ENCODE data around the gene DNAJB12.

The DNAJB12 gene

GRCh38 chr10:72334825-72335393 lies 19.8 kb downstream of the DNAJB12 start:
- Histone ChIP-seq H4K8ac (ENCODE audit: low read depth, low read length) (peak overlapping the region; percentile 19), H3K9ac (ENCODE audit: low read depth, low read length, poor library complexity) (peak overlapping the region; percentile 38), H3K27me3 (ENCODE audit: control insufficient read depth in 3 of 3, insufficient read depth in 3 of 3, low read depth in 1 of 3, low read length in 3 of 3) (no peaks in the 10 kb centered on the region), H3K14ac (ENCODE audit: low read length) (no peak overlapping the region), H3K27ac (replicated peaks; ENCODE audit: low read length) (peak overlapping the region; percentile 59), H4K91ac (ENCODE audit: low read depth, low read length, poor library complexity) (peak overlapping the region; percentile 65), H3K79me1 (ENCODE audit: low read depth, low read length) (no peaks in the 10 kb centered on the region), H3K36me3 (replicated peaks in 1 of 2; ENCODE audit: control insufficient read depth in 2 of 2, insufficient read depth in 2 of 2, low read length in 2 of 2) (peaks cover 21 to 57% of the 10 kb centered on the region in 2 donors), H2BK5ac (ENCODE audit: low read length) (peak overlapping the region; percentile 93), H2AK5ac (ENCODE audit: low read depth, low read length) (peak overlapping the region; percentile 95), H3K4ac (ENCODE audit: low read length) (no peak overlapping the region), H3K4me3 (ENCODE audit: low read length in 2 of 2) (peak overlapping the region in 1 of 2 donors; percentile 23), H2AFZ (ENCODE audit: low read length) (peak overlapping the region; percentile 68), H2BK12ac (ENCODE audit: low read length) (peak overlapping the region; percentile 96), H3K9me3 (replicated peaks in 1 of 2; ENCODE audit: control insufficient read depth in 2 of 2, insufficient read depth in 1 of 2, low read depth in 1 of 2, low read length in 2 of 2) (no peaks in the 10 kb centered on the region), H2BK120ac (ENCODE audit: low read depth, low read length) (peak overlapping the region; percentile 88), H3K18ac (ENCODE audit: low read length) (peak overlapping the region; percentile 97), H3K4me2 (ENCODE audit: insufficient read depth, low read length, poor library complexity, severe bottlenecking) (no peak overlapping the region), H3K4me1 (ENCODE audit: control insufficient read depth in 2 of 2, insufficient read depth in 1 of 2, low read depth in 1 of 2, low read length in 2 of 2) (peaks cover 40 to 49% of the 10 kb centered on the region in 2 donors), H2BK15ac (ENCODE audit: low read length) (peak overlapping the region; percentile 90), H3K23ac (ENCODE audit: low read depth, low read length, poor library complexity) (peak overlapping the region; percentile 48)
- DNase-seq (ENCODE audit: low spot score), result no peak
- no CpG with 5 or more reads among the region's 16 CpGs for WGBS, 2 donors (ENCODE audit: extremely low coverage in 2 of 2, insufficient read length in 2 of 2, insufficient replicate concordance in 1 of 2)

GRCh38 chr10:72334196-72334824 lies 20.4 kb downstream of the DNAJB12 start:
- Histone ChIP-seq H2BK5ac (ENCODE audit: low read length) (peak overlapping the region; percentile 93), H3K36me3 (replicated peaks in 1 of 2; ENCODE audit: control insufficient read depth in 2 of 2, insufficient read depth in 2 of 2, low read length in 2 of 2) (peaks cover 21 to 52% of the 10 kb centered on the region in 2 donors), H2BK15ac (ENCODE audit: low read length) (peak overlapping the region; percentile 69), H3K27me3 (ENCODE audit: control insufficient read depth in 3 of 3, insufficient read depth in 3 of 3, low read depth in 1 of 3, low read length in 3 of 3) (no peaks in the 10 kb centered on the region), H3K23ac (ENCODE audit: low read depth, low read length, poor library complexity) (peak overlapping the region; percentile 48), H3K9ac (ENCODE audit: low read depth, low read length, poor library complexity) (peak overlapping the region; percentile 38), H2AFZ (ENCODE audit: low read length) (peak overlapping the region; percentile 68), H2BK12ac (ENCODE audit: low read length) (peak overlapping the region; percentile 96), H3K14ac (ENCODE audit: low read length) (no peak overlapping the region), H3K4me1 (ENCODE audit: control insufficient read depth in 2 of 2, insufficient read depth in 1 of 2, low read depth in 1 of 2, low read length in 2 of 2) (peaks cover 44 to 51% of the 10 kb centered on the region in 2 donors), H3K4me2 (ENCODE audit: insufficient read depth, low read length, poor library complexity, severe bottlenecking) (peak overlapping the region; percentile 37), H2BK120ac (ENCODE audit: low read depth, low read length) (peak overlapping the region; percentile 88), H3K18ac (ENCODE audit: low read length) (peak overlapping the region; percentile 97), H4K8ac (ENCODE audit: low read depth, low read length) (peak overlapping the region; percentile 19), H3K9me3 (replicated peaks in 1 of 2; ENCODE audit: control insufficient read depth in 2 of 2, insufficient read depth in 1 of 2, low read depth in 1 of 2, low read length in 2 of 2) (no peaks in the 10 kb centered on the region), H3K4me3 (ENCODE audit: low read length in 2 of 2) (peak overlapping the region in 1 of 2 donors; percentile 23), H4K91ac (ENCODE audit: low read depth, low read length, poor library complexity) (peak overlapping the region; percentile 65), H3K27ac (replicated peaks; ENCODE audit: low read length) (peak overlapping the region; percentile 59), H3K79me1 (ENCODE audit: low read depth, low read length) (no peaks in the 10 kb centered on the region), H3K4ac (ENCODE audit: low read length) (no peak overlapping the region), H2AK5ac (ENCODE audit: low read depth, low read length) (peak overlapping the region; percentile 95)
- WGBS, 2 donors (ENCODE audit: extremely low coverage in 2 of 2, insufficient read length in 2 of 2, insufficient replicate concordance in 1 of 2), result no CpG with 5 or more reads among the region's 17 CpGs
- DNase-seq (ENCODE audit: low spot score), result peak; percentile 77

GRCh38 chr10:72333112-72334015 lies 21.4 kb downstream of the DNAJB12 start:
- Histone ChIP-seq H3K9me3 (replicated peaks in 1 of 2; ENCODE audit: control insufficient read depth in 2 of 2, insufficient read depth in 1 of 2, low read depth in 1 of 2, low read length in 2 of 2) (no peaks in the 10 kb centered on the region), H4K91ac (ENCODE audit: low read depth, low read length, poor library complexity) (peak overlapping the region; percentile 91), H2BK120ac (ENCODE audit: low read depth, low read length) (peak overlapping the region; percentile 49), H2BK5ac (ENCODE audit: low read length) (peak overlapping the region; percentile 78), H3K4me2 (ENCODE audit: insufficient read depth, low read length, poor library complexity, severe bottlenecking) (no peak overlapping the region), H3K9ac (ENCODE audit: low read depth, low read length, poor library complexity) (no peak overlapping the region), H3K79me1 (ENCODE audit: low read depth, low read length) (no peaks in the 10 kb centered on the region), H3K4me3 (ENCODE audit: low read length in 2 of 2) (no peak overlapping the region), H2AFZ (ENCODE audit: low read length) (no peak overlapping the region), H3K36me3 (replicated peaks in 1 of 2; ENCODE audit: control insufficient read depth in 2 of 2, insufficient read depth in 2 of 2, low read length in 2 of 2) (peaks cover 21 to 44% of the 10 kb centered on the region in 2 donors), H3K14ac (ENCODE audit: low read length) (no peak overlapping the region), H2BK12ac (ENCODE audit: low read length) (peak overlapping the region; percentile 78), H4K8ac (ENCODE audit: low read depth, low read length) (no peak overlapping the region), H3K23ac (ENCODE audit: low read depth, low read length, poor library complexity) (peak overlapping the region; percentile 76), H2BK15ac (ENCODE audit: low read length) (peak overlapping the region; percentile 77), H2AK5ac (ENCODE audit: low read depth, low read length) (peak overlapping the region; percentile 99), H3K27ac (replicated peaks; ENCODE audit: low read length) (peak overlapping the region; percentile 98), H3K18ac (ENCODE audit: low read length) (peak overlapping the region; percentile 89), H3K27me3 (ENCODE audit: control insufficient read depth in 3 of 3, insufficient read depth in 3 of 3, low read depth in 1 of 3, low read length in 3 of 3) (no peaks in the 10 kb centered on the region), H3K4ac (ENCODE audit: low read length) (peak overlapping the region; percentile 31), H3K4me1 (ENCODE audit: control insufficient read depth in 2 of 2, insufficient read depth in 1 of 2, low read depth in 1 of 2, low read length in 2 of 2) (peaks cover 52 to 60% of the 10 kb centered on the region in 2 donors)
- no CpG with 5 or more reads among the region's 19 CpGs for WGBS, 2 donors (ENCODE audit: extremely low coverage in 2 of 2, insufficient read length in 2 of 2, insufficient replicate concordance in 1 of 2)
- no peak for DNase-seq (ENCODE audit: low spot score)
